Activated T-cell treated with anti-CD3 and anti-CD28 coated beads for 48 hours (primary cell): Measurements from ENCODE around the gene FBLN7.

ENCODE experiments used
- DNase-seq: peaks from one replicate; pipeline ENCODE4 v3.0.0-alpha.2; 2020; ENCODE audit warnings: low read depth

The FBLN7 gene

GRCh38 chr2:112140899-112141625 is 2.9 kb downstream of the FBLN7 start:
- DNase-seq: no peak

DNA sequence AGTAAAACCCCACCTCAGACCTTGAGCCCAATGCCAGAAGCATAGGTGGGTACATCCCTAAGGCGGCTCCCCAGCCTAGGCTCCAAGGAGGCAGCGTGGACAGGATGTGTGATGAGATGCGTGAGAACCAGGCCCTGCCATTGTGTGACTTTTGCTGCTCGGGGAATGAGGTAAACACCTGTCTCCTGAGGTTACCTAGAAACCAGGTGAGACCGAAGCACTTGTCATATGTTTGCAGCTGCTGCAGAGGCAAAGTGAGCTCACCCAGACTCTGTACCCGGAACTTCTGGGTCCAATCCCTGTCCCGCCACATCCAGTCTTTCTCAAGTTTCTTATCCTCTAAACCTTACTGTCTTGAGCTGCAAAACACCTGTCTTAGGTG is 3.4 kb downstream of the FBLN7 start:
- no peak for DNase-seq

- DNase-seq: no peak
These were observed 4.4 kb downstream of the FBLN7 start for GRCh38 chr2:112142525-112143078.

DNA sequence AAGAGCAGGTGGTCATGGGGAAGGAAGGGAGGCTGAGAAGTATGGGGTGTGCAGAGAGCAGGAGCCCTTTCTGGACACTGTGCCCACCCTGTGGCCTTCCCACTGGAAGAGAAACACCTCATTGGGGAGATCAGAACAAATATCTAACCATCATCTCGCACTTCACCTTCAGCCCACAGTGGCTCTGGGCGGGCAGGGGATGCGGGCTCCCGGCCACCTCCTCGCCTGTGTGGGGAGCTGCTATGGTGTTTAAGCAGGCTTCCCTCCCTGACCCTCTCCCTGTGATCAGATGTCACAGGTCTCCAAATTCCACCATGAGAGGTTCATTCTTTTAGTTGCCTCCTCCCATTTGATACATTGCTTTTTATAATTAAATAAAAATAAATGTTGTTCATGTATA is 5.0 kb downstream of the FBLN7 start:
- DNase-seq: no peak

DNA sequence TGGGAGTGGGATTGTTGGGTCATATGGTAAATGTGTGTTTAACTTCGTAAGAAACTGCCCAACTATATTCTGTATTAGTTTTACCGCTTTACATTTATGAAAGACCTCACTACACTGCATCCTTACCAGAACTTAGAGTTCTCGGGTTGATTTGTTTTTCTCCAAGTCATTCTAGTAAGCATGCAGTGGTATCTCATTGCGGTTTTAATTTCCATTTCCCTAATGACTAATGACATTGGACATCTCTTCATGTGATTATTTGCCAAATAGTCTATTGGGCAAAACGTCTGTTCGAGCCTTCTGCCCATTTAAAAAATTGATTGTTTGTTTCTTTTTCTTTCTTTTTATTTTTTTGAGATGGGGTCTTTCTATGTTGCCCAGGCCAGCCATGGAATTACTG is 6.8 kb downstream of the FBLN7 start:
- DNase-seq: no peak

- no peak for DNase-seq
These were observed 9.4 kb downstream of the FBLN7 start for GRCh38 chr2:112147382-112148168.

GRCh38 chr2:112148477-112148876 is 10.3 kb downstream of the FBLN7 start:
- no peak for DNase-seq

- no peak for DNase-seq
These were observed 11.0 kb downstream of the FBLN7 start for GRCh38 chr2:112149194-112149593.

- DNase-seq: no peak
These were observed 11.8 kb downstream of the FBLN7 start for GRCh38 chr2:112149866-112150435.

- DNase-seq: no peak
These were observed 12.3 kb downstream of the FBLN7 start for GRCh38 chr2:112150447-112150846.

- no peak for DNase-seq
These were observed 12.7 kb downstream of the FBLN7 start for GRCh38 chr2:112150851-112151250.

DNA sequence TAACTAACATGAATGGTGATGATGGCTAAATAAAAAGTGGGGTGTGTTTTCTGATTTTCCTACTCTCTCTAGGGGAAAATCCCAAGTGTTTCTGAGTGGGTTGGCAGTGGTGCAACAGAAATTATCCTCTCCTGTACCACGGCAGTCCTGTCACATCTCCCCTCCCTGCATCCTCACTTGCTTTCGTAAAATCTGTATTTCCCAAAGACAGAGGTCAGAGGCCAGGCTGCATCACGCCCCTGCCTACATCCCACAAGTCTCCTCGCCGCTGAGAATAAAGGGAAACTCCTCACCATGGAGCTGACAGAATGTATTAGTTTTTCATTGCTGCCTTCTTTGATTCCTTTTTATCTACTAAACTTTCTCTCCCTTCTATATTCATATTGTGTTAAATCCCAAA is 13.1 kb downstream of the FBLN7 start:
- DNase-seq: no peak

- DNase-seq: no peak
These were observed 13.7 kb downstream of the FBLN7 start for GRCh38 chr2:112151701-112152440.

GRCh38 chr2:112152476-112153178 is 14.4 kb downstream of the FBLN7 start:
- DNase-seq: no peak

- no peak for DNase-seq
These were observed 14.9 kb downstream of the FBLN7 start for GRCh38 chr2:112153179-112153490.

- no peak for DNase-seq
These were observed 15.3 kb downstream of the FBLN7 start for GRCh38 chr2:112153501-112153900.

- DNase-seq: no peak
These were observed 16.3 kb downstream of the FBLN7 start for GRCh38 chr2:112154246-112155117.

DNA sequence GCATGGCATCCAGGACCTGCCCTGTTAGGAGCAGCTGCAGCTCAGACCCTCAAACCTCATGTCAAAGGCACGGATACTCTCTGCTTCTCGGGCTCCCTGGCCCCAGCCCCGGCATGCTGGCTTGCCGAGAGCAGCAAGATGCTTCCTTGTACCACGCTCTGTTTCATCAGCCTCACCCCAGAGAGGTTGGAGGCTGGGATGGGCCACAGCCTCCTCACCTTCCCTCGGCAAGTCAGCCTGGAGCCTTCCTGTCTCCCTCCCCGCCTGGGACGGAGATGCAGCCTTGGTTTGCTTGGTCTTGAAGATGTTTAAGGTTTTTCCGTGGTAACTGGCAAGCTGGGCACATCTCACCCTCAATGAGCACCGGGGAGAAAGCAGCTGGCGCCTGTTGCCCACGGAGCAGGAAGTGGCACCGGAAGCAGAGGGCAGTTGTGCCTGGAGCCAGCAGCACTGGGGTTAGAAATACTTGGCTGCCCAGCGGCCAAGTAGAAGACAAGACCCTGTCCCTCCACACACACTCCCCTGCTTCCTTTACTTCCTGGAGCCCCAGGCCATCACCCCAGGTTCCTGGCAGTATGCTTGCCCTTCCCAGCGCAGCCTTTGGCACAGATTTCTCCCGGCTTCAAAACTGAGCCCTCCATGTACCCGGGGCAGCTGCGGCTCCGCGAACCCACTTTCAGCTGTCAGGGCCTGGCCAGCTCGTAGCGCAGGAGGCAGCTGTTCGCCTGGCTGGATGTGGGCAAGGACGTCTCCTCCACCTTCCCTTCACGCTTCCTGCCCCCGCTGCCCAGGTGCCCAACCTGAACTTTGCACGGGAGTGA is 17.4 kb downstream of the FBLN7 start:
- DNase-seq: no peak

GRCh38 chr2:112156152-112156986 is 18.2 kb downstream of the FBLN7 start:
- no peak for DNase-seq
